ENCODE measurements around the gene KCNQ1. TPM values are rescaled to one million over a fixed set of nuclear protein-coding genes. Genes with fewer than 3 reads are reported as not detected.

The KCNQ1 gene
- total and polyA plus RNA-seq, 12 donors = 11.0 to 447 (median 320) TPM

DNA sequence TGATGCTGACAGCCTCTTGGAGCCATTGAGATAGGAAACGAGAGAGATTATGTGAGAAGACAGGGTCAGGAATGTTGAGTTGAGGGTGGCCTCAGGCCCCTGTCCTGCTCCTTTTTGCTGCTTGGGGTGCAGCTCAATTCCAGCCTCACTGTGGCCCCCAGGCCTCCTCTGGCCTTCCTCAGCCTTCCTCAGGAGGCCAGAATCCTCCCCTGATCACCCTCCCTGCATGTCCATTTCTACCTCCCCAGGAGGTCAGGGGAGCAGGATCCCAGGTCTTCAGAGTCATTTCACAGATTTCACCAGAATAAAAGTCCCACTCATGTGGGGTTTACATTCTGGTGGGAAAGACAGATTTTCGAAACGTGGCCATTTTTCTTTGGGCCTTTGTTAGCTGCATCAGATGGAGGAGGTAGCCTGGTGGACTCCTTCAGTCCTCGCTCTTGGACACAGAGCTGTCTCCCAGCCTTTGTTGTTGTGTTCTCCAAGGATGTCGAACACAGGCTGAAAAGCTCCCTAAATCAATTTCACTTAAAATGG lies 257.2 kb downstream of the KCNQ1 start:
- no peak overlapping the region for H3K4me3 ChIP-seq
- H3K36me3 ChIP-seq (replicated peaks in 1 of 2) = no peaks in the 10 kb centered on the region
- H3K27ac ChIP-seq = no peak overlapping the region
- 85 to 97% (median 95%) methylated on average over 5 of the region's 5 CpGs for WGBS, 4 donors
- H3K4me1 ChIP-seq (replicated peaks in 1 of 2) = peaks cover 0 to 12% of the 10 kb centered on the region in 2 donors
- intact Hi-C loops (cut with DNase I) = no loop called here
- no peak for TF ChIP-seq POLR2A (IDR thresholded peaks at IDR 0.05)
- no peak for TF ChIP-seq CTCF (IDR thresholded peaks at IDR 0.05)
- no peaks in the 10 kb centered on the region for H3K27me3 ChIP-seq
- peak in 2 of 7 donors; percentile 3 to 7 for DNase-seq
- H3K9me3 ChIP-seq (replicated peaks in 1 of 3) = no peaks in the 10 kb centered on the region

DNA sequence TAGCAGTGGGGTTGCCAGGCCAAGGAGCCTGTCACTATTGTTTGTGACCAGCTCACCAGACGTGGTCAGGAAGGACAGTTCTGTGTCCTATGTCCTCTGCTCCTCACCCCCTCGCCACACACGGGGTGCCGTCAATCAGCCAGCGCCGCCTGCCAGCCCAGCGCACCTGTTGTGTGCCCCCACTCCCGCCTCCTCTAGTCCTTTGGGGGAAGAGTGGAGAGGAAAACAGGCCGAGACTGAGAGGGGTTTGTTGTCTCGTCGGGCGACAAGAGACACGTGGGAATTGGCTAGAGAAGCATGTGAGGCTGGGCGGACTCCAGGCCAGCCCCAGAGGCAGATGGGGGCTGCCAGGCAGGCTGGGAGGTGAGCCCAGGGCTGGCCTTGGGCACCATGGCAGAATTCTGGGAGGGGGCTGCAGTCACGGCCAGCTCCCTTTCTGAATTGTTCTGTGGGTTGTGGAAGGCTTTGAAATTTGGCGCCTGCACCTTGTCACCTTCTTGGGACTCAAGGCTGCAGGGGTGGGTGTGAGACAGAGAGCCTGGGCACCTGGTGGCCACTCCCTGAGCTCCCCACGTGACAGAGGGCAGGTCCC lies 258.1 kb downstream of the KCNQ1 start:
- intact Hi-C loops (cut with DNase I) = no loop called here
- H3K27ac ChIP-seq = peak overlapping the region in 1 of 5 donors; percentile 31
- DNase-seq = peak in 2 of 7 donors; percentile 4 to 17
- H3K9me3 ChIP-seq (replicated peaks in 1 of 3) = no peaks in the 10 kb centered on the region
- no peak overlapping the region for H3K4me3 ChIP-seq
- peaks cover 0 to 12% of the 10 kb centered on the region in 2 donors for H3K4me1 ChIP-seq (replicated peaks in 1 of 2)
- H3K27me3 ChIP-seq = no peaks in the 10 kb centered on the region
- 86 to 88% (median 87%) methylated on average over 17 of the region's 17 CpGs for WGBS, 4 donors
- H3K36me3 ChIP-seq (replicated peaks in 1 of 2) = no peaks in the 10 kb centered on the region
- TF ChIP-seq POLR2A (IDR thresholded peaks at IDR 0.05) (no peak), CTCF (IDR thresholded peaks at IDR 0.05) (no peak)

- H3K27ac ChIP-seq = peak overlapping the region in 1 of 5 donors; percentile 31
Measured at GRCh38 chr11:2703363-2704141, 258.7 kb downstream of the KCNQ1 start.

More at GRCh38 chr11:2703363-2704141, 258.7 kb downstream of the KCNQ1 start:
- H3K9me3 ChIP-seq (replicated peaks in 1 of 3) = no peaks in the 10 kb centered on the region
- TF ChIP-seq POLR2A (IDR thresholded peaks at IDR 0.05) (no peak), CTCF (IDR thresholded peaks at IDR 0.05) (no peak)
- WGBS, 4 donors = 67 to 81% (median 76%) methylated on average over 11 to 16 of the region's 16 CpGs
- DNase-seq = peak in 1 of 7 donors; percentile 18
- no peaks in the 10 kb centered on the region for H3K36me3 ChIP-seq (replicated peaks in 1 of 2)
- intact Hi-C loops (cut with DNase I) = no loop called here
- peaks cover 0 to 13% of the 10 kb centered on the region in 2 donors for H3K4me1 ChIP-seq (replicated peaks in 1 of 2)
- H3K27me3 ChIP-seq = no peaks in the 10 kb centered on the region
- no peak overlapping the region for H3K4me3 ChIP-seq

All from adrenal gland (tissue), 12 donors.